Stimulated activated CD4-positive, alpha-beta T cell treated with anti-CD3 and anti-CD28 coated beads, TNF-alpha, amount 100 ng/mL, for 1 hour (primary cell): ENCODE results near the gene ASMTL.
"Not testable (repeated sequence)": the region's sequence is repeated elsewhere in the genome, so short reads cannot be mapped to it uniquely, and the experiment has no call there.

Source experiments
- DNase-seq, 3 donors: peaks; one replicate each; pipeline ENCODE4 v3.0.0-alpha.2; 2020; ENCODE audit warnings: low read depth in 3 of 3, low spot score in 1 of 3

The ASMTL gene

DNA sequence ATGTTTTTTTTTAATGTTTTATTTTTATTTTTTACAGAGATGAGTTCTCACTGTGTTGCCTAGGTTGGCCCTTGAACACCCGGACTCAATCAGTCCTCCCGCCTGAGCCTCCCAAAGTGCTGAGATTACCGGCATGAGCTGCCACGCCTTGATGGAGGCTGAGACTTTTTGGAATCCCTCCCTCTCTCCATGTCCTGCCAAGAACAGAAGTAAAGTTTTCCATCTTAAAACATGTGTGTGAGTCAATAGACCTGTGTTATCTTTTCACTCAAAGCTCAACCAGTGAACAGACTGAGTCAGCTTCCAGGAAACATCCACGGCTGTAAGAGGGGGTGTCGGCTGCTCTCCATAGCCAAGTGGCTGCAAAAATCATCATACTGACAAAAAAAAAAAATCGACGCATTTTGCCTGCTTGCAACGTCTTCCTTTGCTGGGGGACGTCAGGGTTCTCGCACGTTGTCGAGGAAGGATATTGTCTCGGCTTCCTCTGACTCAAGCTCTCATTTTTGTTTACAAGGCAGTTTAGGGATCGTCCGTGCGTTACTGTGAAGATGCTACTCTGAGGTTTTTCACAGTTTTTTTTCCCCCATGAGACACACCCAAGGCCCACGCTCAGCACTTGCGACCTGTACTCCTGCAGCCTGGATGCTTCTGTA is 10.0 kb upstream of the ASMTL start:
- peak; percentile 34 to 61 (median 42) for DNase-seq

DNA sequence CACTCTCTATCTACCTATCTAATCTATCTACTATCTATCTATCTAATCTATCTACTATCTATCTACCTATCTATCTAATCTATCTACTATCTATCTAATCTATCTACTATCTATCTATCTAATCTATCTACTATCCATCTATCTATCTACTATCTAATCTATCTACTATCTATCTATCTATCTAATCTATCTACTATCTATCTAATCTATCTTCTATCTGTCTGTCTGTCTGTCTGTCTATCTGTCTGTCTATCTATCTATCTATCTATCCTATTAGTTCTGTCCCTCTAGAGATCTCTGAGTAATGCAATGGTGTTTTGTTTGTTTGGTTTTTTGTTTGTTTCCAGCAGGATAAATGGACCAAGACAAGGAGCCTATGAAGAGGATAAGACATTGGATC is 9.4 kb upstream of the ASMTL start:
- DNase-seq, result no peak

DNA sequence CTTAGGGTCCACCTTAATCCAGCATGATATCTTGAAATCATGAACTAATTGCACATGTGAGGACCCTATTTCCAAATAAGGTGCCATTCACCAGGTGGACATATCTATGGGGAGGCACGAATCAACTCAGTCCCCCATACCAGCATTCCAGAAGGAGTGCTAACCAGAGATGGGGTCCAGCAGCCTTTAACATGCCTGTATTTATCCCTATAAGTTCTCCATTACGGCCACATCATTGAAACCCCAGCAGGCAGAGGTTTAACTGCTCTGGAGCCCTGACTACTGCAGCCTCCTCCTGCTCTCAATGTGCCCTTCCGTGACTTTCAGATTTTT is 3.2 kb upstream of the ASMTL start:
- DNase-seq, result no peak

DNA sequence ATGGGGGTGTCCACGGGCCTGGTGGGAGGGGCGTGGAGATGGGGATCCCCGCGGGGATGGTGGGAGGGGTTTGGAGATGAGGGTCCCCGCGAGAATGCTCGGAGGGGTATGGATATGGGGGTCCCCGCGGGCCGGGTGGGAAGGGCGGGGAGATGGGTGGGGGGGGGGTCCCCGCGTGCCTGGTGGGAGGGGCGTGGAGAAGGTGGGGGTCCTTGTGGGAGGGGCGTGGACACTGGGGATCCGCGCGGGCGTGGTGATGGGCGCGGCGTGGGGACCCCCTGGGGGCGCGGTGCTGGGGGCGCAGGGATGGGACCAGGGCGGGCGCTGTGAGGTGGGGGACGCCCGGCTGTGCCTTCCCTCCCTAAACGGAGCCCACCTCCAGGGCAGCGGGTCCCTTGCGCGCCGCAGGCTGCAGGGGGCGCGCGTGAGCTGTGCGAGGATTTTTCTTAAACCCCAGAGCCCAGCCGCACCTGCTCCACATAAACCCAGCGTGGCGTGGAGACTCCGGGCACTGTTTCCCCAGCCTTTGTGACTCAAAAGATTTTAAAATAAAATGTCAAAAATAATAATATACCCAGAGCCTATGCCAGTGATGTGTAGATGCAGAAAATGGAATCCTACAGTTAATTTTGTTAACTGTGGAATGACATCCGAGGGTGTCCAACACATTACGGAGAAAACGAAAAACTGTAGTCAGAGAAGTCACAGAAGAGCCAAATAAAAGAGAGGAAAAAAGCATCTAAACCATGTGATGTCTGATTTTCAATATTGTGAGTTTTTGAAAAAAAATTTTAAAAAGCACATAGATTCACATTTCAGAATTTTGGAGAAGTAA is 1.5 kb upstream of the ASMTL start:
- peak; percentile 72 to 96 (median 83) for DNase-seq

DNA sequence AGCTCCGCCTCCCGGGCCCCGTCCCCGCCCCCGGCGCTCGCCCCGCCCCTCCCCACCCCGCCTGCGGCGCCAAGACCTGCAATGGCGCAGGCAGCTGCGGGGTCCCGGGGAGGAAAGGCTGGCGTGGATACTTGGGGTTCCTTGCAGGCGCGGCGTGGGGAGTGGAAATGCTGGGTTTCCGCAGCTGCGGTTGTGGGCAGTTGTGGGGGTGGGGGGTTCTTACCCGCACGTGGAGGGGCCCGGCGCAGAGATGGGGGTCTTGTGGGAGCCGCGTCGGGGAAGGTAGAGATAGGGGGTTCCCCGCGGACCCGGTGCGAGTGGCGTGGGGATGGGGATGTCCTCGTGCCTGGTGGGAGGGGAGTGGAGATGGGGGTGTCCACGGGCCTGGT is 680 bp upstream of the ASMTL start:
- peak in 1 of 3 donors; percentile 68 for DNase-seq

DNA sequence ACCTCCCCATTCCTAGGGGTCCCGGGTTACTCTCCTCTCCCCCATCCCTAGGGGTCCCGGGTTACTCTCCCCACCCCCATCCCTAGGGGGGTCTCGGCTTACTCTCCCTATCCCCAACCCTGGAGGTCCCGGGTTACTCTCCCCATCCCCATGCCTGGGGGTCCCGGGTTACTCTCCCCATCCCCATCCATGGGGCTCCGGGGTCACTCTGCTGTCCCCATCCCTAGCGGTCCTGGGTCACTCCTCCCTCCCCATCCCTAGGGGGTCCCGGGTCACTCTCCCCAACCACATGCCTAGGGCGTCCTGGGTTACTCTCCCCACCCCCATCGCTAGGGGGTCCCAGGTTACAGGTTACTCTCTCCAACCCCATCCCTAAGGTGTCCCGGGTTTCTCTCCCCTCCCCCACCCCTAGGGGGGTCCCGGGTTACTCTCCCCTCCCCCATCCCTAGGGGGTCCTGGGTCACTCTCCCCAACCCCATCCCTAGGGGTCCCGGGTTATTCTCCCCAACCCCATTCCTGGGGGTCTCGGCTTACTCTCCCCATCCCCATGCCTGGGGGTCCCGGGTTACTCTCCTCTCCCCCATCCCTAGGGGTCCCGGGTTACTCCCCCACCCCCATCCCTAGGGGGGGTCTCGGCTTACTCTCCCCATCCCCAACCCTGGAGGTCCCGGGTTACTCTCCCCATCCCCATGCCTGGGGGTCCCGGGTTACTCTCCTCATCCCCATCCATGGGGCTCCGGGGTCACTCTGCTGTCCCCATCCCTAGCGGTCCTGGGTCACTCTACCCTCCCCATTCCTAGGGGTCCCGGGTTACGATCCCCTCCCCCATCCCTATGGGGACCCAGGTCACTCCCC is 821 bp downstream of the ASMTL start:
- DNase-seq, result no peak

DNA sequence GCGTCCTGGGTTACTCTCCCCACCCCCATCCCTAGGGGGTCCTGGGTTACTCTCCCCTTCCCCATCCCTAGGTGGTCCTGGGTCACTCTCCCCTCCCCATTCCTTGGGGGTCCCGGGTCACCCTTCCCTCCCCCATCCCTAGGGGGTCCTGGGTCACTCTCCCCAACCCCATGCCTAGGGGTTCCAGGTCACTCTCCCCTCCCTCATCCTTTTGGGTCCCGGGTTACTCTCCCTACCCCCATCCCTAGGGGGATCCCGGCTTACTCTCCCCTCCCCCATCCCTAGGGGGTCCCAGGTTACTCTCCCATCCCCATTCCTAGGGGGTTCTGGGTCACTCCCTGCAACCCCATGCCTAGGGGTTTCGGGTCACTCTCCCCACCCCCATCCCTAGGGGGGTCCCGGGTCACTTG is 1.5 kb downstream of the ASMTL start:
- no peak for DNase-seq

DNA sequence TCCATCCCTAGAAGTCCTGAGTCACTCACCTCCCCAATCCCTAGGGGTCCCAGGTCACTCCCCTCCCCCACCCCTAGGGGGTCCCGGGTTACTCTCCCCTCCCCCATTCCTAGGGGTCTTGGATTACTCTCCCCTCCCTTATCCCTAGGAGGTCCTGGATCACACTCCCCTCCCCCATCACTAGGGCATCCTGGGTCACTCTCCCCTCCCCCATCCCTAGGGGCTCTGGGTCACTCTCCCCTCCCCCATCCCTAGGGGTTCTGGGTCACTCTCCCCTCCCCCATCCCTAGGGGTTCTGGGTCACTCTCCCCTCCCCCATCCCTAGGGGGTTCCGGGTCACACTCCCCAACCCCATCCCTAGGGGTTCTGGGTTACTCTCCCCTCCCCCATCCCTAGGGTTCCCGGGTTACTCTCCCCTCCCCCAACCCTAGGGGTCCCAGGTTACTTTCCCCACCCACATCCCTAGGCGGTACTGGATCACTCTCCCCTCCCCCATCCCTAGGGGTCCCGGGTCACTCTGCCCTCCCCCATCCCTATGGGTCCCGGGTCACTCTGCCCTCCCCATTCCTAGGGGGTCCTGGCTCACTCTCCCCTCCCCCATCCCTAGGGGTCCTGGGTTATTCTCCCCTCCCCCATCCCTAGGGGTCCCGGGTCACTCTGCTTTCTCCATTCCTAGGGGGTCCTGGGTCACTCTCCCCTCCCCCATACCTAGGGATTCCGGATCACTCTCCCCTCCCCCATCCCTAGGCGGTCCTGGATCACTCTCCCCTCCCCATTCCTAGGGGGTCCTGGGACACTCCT is 2.1 kb downstream of the ASMTL start:
- no peak for DNase-seq

DNA sequence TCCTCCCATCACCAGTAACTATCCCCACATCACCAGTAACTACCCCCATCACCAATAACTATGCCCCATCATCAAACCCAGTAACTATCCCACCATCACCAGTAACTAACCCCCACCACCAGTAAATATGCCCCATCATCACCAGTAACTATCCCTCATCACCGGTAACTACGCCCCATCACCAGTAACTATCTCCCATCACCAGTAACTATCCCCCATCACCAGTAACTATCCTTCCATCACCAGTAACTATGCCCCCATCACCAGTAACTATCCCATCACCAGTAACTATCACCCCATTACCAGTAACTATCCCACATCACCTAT is 2.9 kb downstream of the ASMTL start:
- DNase-seq, result no peak

DNA sequence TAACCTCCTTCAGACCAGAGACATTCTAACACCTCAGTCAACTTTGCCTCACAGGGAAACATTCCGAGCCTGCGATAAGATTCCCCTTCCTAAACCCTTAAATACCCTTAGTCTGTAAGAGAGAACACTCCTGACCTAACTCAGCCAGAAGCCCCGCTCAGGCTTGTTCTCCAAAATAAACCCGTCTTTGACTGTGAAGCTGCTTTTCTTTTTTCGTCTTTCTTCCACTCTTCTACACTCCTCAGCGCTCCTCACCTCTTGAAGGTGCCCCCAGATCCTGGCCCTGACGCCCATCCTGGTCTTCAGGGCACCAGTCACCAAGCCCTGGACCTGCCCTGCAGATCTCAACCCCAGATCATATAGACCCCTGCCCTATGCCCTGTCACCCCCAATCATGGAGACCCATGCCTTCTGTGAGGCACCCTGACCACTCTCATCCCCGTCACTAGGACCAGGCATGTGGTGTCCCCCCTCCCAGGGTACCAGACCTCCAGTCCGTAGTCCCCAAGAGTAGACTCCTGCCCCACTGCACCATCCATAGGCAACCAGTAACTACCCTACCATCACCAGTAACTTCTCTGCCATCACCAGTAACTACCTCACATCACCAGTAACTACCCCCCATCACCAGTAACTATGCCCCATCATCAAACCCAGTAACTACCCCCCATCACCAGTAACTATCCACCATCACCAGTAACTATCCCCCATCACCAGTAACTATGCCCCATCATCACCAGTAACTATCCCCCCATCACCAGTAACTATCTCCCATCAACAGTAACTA is 3.5 kb downstream of the ASMTL start:
- no peak for DNase-seq

DNA sequence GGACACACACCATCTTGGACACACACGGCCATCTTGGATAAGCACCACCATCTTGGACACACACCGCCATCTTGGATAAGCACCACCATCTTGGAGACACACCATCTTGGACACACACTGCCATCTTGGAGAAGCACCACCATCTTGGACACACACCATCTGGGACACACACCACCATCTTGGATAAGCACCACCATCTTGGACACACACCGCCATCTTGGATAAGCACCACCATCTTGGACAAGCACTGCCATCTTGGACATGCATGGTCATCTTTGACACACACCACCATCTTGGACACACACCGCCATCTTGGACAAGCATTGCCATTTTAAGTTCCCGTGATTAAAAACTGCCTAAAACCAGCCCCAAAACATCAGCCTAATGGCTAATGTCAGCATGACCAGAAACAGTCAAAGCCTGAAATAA is 4.1 kb downstream of the ASMTL start:
- DNase-seq, result not testable (repeated sequence)

DNA sequence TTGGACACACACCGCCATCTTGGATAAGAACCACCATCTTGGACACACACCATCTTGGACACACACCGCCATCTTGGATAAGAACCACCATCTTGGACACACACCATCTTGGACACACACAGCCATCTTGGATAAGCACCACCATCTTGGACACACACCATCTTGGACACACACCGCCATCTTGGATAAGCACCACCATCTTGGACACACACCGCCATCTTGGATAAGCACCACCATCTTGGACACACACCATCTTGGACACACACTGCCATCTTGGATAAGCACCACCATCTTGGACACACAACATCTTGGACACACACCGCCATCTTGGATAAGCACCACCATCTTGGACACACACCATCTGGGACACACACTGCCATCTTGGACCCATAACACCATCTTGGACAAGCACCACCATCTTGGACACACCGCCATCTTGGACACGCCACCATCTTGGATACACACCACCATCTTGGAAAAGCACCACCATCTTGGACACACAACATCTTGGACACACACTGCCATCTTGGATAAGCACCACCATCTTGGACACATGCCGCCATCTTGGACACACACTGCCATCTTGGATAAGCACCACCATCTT is 4.6 kb downstream of the ASMTL start:
- DNase-seq, result not testable (repeated sequence)

DNA sequence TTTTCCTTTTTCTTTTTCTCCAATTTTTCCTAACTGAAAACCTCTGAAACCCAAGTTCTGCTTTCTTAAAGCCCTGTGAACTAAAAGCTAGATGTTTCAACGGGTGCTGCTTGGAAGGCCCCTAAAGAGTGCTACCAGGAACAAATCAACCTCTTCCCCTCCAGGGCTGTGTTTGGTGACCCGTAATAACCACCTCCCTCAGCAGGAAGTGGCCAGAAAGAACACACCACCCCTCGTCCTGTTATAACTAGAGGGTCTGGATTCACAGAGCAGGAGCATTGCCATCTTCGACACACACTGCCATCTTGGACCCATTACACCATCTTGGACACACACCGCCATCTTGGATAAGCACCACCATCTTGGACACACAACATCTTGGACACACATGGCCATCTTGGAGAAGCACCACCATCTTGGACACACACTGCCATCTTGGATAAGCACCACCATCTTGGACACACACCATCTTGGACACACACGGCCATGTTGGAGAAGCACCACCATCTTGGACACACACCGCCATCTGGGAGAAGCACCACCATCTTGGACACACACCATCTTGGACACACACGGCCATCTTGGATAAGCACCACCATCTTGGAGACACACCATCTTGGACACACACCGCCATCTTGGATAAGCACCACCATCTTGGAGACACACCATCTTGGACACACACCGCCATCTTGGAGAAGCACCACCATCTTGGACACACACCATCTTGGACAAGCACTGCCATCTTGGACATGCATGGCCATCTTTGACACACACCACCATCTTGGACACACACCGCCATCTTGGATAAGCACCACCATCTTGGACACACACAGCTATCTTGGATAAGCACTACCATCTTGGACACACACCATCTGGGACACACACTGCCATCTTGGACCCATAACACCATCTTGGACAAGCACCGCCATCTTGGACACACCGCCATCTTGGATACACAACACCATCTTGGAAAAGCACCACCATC is 5.4 kb downstream of the ASMTL start:
- DNase-seq, result not testable (repeated sequence)

DNA sequence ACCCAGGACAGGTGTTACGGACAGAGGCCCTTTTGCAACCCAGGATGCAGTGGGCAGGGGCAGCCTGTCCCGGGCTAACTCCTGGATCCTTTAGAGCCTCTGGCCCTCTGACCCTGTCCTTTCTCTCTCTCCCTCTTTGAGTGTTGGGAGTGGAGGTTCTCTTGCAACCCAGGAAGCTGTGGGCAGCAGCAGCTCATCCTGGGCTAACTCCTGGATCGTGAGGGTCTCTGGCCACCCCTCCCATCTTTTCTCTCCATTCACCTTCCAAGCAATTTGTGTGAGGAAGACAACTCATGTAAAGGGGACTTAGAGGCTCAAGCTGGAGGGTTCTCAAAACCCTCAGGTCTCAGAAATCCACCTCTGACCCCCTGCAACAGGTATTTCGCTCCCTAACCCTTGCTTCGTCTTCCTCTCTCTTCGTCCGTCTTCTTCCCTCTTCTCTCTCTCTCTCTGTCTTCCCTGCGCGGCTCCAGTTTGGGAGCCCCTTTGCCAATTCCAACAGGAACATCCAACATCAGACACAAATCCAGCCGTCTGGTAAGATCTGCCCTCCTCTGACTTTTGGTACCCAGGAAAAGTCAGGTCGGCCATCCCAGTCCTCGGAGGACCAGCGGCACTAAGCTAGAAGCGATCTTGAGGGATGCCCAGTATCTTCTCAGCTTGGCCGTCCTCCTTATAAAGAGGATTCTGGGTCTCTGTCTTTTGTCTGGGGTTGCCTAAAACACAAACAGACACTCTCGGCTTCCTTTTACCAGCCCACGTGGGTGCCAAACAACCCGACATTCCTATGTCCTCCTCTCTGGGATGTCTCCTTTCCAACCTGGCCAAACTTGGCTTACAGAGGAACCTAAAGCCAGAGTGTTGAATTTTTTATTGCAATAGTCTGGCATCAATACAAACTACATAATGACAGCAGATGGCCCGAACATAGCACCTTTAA is 7.9 kb downstream of the ASMTL start:
- no peak for DNase-seq

DNA sequence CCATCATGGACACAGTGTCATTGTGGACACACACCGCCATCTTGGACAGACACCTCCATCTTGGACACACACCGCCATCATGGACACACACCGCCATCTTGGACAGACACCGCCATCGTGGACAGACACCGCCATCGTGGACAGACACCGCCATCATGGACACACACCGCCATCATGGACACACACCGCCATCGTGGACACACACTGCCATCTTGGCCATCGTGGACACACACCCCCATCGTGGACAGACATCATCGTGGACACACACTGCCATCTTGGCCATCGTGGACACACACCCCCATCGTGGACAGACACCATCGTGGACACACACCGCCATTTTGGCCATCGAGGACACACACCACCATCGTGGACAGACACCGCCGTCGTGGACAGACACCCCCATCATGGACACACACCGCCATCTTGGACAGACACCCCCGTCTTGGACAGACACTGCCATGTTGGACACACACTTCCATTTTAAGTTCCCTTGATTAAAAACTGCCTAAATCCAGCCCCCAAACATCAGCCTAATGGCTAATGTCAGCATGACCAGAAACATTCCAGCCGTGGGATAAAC is 9.1 kb downstream of the ASMTL start:
- no peak for DNase-seq

DNA sequence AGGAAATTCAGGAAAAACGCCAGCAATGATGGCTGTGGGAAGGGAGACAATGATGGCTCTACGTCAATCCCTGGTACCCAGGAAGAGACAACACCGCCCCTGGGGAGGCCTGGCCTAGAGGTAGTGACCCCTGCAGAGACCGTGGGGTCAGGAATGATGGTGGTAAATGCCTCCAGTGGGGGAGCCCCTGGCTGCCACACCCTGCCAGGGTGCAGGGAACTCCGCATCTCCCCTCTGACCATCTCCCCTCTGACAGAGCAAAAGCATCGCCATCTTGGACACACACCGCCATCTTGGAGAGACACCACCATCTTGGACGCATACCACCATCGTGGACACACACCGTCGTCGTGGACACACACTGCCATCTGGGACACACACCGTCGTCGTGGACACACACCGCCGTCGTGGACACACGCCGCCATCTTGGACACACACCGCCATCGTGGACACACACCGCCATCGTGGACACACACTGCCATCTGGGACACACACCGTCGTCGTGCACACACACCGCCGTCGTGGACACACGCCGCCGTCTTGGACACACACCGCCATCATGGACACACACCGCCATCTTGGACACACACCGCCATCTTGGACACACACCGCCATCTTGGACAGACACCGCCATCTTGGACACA is 9.9 kb downstream of the ASMTL start:
- no peak for DNase-seq
